Gastroesophageal sphincter (tissue), 4 donors: Measurements from ENCODE around the gene IQSEC1. TPM values are rescaled to one million over a fixed set of nuclear protein-coding genes. Genes with fewer than 3 reads are reported as not detected.

ENCODE experiments used
- ATAC-seq: fragments of 150-250 bp; one replicate; pipeline ENCODE4 v1.9.1; 2016; ENCODE audit warnings: mild to moderate bottlenecking, moderate library complexity
- H3K27ac ChIP-seq, 4 donors: fragments of 200-600 bp; sonication (generic) in 3 of 4; 1 replicate in 3 of 4; 2 replicates in 1 of 4; pipeline ENCODE4 v1.5.1; 2016 to 2019
- H3K27me3 ChIP-seq: fragments of 200-600 bp; sonication (generic); one replicate; pipeline ENCODE4 v1.5.1; 2019
- H3K36me3 ChIP-seq, 2 donors: fragments of 200-600 bp; sonication (generic); one replicate each; pipeline ENCODE4 v1.5.1; 2019; ENCODE audit warnings: control low read depth in 1 of 2
- H3K4me1 ChIP-seq, 3 donors: fragments of 200-600 bp; sonication (generic); 1 replicate in 2 of 3; 2 replicates in 1 of 3; pipeline ENCODE4 v1.5.1; 2016 to 2019; ENCODE audit warnings: control low read depth in 2 of 3
- H3K4me3 ChIP-seq, 2 donors: fragments of 200-600 bp; sonication (generic); one replicate each; pipeline ENCODE4 v1.5.1; 2019; ENCODE audit warnings: mild to moderate bottlenecking in 1 of 2, moderate library complexity in 1 of 2
- H3K9me3 ChIP-seq, 3 donors: fragments of 200-600 bp; sonication (generic); one replicate each; pipeline ENCODE4 v1.5.1; 2017 to 2019; ENCODE audit warnings: control low read depth in 2 of 3
- EP300 ChIP-seq: sonication (generic); formaldehyde crosslinking; IDR thresholded peaks from one replicate; pipeline ENCODE4 v1.6.1; 2017; ENCODE audit warnings: antibody characterized with exemption, mild to moderate bottlenecking
- POLR2A ChIP-seq, 2 donors: fragments of 450-650 bp; IDR thresholded peaks; one replicate each; pipeline ENCODE4 v1.6.1; 2017; ENCODE audit warnings: antibody characterized with exemption in 2 of 2, mild to moderate bottlenecking in 2 of 2, moderate library complexity in 1 of 2
- POLR2AphosphoS5 ChIP-seq: sonication (generic); formaldehyde crosslinking; IDR thresholded peaks from one replicate; pipeline ENCODE4 v1.6.1; 2017; ENCODE audit warnings: antibody characterized with exemption
- WGBS, 2 donors: methylation state at CpG; one replicate each; pipeline ENCODE4 v1.1.5; 2018; ENCODE audit warnings: low coverage in 1 of 2; 5-methylcytosine and 5-hydroxymethylcytosine counted together
- total RNA-seq, 4 donors: library from RNA; depleted of rRNA; stranded (reverse); fragments of >200 nt; gene quantifications; one replicate each; pipeline ENCODE4 v1.1.0, GENCODE V29; 2016
- TF ChIP-seq, protein P1 (sequence below), 4 experiments: fragments of 200-600 bp in 2 of 4; fragments of 450-650 bp in 2 of 4; sonication (generic) in 1 of 4; IDR thresholded peaks; one replicate each; pipeline ENCODE4 v1.5.1; 2017 to 2019; ENCODE audit warnings: antibody characterized with exemption in 4 of 4, mild to moderate bottlenecking in 2 of 4, moderate library complexity in 2 of 4

The IQSEC1 gene
- total RNA-seq, 4 donors from 2014 or later = 49.5 to 104 (median 61.7) TPM

DNA sequence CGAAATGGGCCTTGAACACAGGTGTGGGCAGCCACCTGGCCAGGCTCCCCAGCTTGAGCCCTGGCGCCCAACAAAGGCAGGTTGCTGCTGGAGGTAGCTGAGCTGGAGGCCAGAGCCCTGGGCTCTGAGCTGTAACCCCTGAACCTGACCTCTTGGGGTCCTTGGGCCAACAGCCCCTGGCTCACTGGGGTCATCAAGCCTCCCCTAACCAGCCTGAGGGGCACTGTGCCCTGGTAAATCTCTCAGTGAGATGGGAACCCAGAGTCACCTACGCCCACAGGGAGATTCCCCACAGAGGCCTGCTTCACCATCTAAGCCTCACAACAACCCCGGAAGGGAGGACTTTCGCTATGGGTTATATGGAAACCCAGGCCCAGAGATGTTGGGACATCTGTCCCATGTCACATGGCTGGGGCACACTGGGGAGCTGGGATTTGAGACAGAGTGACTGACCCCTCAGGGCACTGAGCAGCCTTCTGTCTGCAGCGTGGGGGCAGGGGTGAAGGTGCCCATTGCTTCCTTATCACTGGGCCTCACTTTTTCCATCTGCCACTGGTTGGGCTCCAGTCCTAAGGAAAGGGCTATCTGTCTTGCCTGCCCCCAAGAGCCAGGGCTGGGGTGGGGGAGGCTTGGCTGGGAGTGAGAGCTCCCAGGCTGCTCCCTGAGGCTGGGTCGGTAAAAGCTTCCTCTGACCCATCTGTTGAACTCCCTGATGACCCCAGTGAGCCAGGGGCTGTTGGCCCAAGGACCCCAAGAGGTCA, 59.1 kb downstream of the IQSEC1 start:
- Histone ChIP-seq H3K36me3 (no peaks in the 10 kb centered on the region), H3K27ac (peak overlapping the region in 3 of 4 donors; percentile 17 to 79 (median 63)), H3K27me3 (no peaks in the 10 kb centered on the region), H3K4me1 (peaks cover 0 to 48% (median 8%) of the 10 kb centered on the region in 3 donors), H3K4me3 (peak overlapping the region in 1 of 2 donors; percentile 31), H3K9me3 (no peaks in the 10 kb centered on the region)
- no peak for ATAC-seq
- WGBS, 2 donors = 80% methylated on average over 1 of the region's 7 CpGs; no CpG with 5 or more reads in 1 of the 2 donors
- TF ChIP-seq EP300 = no peak
- TF ChIP-seq, protein P1, sequence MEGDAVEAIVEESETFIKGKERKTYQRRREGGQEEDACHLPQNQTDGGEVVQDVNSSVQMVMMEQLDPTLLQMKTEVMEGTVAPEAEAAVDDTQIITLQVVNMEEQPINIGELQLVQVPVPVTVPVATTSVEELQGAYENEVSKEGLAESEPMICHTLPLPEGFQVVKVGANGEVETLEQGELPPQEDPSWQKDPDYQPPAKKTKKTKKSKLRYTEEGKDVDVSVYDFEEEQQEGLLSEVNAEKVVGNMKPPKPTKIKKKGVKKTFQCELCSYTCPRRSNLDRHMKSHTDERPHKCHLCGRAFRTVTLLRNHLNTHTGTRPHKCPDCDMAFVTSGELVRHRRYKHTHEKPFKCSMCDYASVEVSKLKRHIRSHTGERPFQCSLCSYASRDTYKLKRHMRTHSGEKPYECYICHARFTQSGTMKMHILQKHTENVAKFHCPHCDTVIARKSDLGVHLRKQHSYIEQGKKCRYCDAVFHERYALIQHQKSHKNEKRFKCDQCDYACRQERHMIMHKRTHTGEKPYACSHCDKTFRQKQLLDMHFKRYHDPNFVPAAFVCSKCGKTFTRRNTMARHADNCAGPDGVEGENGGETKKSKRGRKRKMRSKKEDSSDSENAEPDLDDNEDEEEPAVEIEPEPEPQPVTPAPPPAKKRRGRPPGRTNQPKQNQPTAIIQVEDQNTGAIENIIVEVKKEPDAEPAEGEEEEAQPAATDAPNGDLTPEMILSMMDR (IDR thresholded peaks at IDR 0.05) = no peak
- no peak for TF ChIP-seq POLR2AphosphoS5
- no peak for TF ChIP-seq POLR2A (IDR thresholded peaks at IDR 0.05)

DNA sequence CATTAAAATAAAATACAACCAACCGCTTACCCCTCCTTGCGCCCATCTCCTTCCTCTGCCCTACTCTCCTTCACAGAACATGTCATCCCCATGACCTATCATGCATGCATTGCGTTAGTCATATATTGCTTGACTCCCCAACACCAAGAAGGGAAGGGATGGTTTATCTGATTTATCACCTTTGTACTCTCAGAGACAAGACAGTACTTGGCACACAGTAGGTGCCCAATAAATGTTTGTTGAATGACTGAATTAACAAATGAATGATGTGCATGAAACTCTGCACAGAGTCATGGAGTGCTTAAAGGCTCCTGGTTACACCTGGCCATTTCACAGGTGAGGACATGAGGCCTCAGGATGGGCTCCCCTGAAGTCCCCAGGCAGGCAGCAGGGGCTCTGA, 59.7 kb downstream of the IQSEC1 start:
- TF ChIP-seq, protein P1 (IDR thresholded peaks at IDR 0.05) = no peak
- no peak for TF ChIP-seq POLR2AphosphoS5
- TF ChIP-seq POLR2A (IDR thresholded peaks at IDR 0.05) = no peak
- peaks cover 0 to 48% (median 11%) of the 10 kb centered on the region in 3 donors for H3K4me1 ChIP-seq
- WGBS, 2 donors = 90 to 93% methylated on average over 3 of the region's 3 CpGs
- H3K9me3 ChIP-seq = no peaks in the 10 kb centered on the region
- peak overlapping the region in 1 of 4 donors; percentile 79 for H3K27ac ChIP-seq
- no peak for ATAC-seq
- H3K36me3 ChIP-seq = no peaks in the 10 kb centered on the region
- no peaks in the 10 kb centered on the region for H3K27me3 ChIP-seq
- H3K4me3 ChIP-seq = no peak overlapping the region

DNA sequence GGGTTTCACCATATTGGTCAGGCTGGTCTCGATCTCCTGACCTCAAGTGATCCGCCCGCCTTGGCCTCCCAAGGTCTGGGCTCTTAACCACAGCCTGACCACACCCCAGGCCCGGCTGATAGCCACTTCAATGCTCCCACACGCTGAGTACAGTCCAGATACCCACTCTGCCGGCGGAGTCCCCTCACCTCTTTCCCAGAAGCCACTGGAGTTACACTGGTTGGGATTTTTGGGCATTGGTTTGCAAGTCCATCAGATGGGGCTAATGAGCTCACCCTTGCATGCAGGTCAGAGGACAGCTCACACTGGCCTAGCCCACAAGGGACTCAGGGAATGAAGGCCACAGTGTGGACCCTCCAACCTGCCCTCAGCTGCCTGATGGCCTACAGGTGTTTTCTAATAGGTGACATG, 60.1 kb downstream of the IQSEC1 start:
- TF ChIP-seq EP300 (no peak), POLR2AphosphoS5 (no peak), POLR2A (IDR thresholded peaks at IDR 0.05) (no peak)
- TF ChIP-seq, protein P1 (IDR thresholded peaks at IDR 0.05) = no peak
- Histone ChIP-seq H3K36me3 (no peaks in the 10 kb centered on the region), H3K27me3 (no peaks in the 10 kb centered on the region), H3K4me1 (peaks cover 0 to 48% (median 7%) of the 10 kb centered on the region in 3 donors), H3K4me3 (no peak overlapping the region), H3K27ac (peak overlapping the region in 1 of 4 donors; percentile 42), H3K9me3 (no peaks in the 10 kb centered on the region)
- WGBS, 2 donors = 83% methylated on average over 7 of the region's 7 CpGs; no CpG with 5 or more reads in 1 of the 2 donors
- no peak for ATAC-seq

- Histone ChIP-seq H3K9me3 (no peaks in the 10 kb centered on the region), H3K4me3 (no peak overlapping the region), H3K27me3 (no peaks in the 10 kb centered on the region), H3K27ac (peak overlapping the region in 3 of 4 donors; percentile 5 to 70 (median 41)), H3K4me1 (peaks cover 0 to 48% (median 10%) of the 10 kb centered on the region in 3 donors), H3K36me3 (no peaks in the 10 kb centered on the region)
- WGBS, 2 donors = 80 to 92% methylated on average over 2 to 5 of the region's 5 CpGs
- ATAC-seq = peak; percentile 75
- no peak for TF ChIP-seq POLR2A (IDR thresholded peaks at IDR 0.05)
- TF ChIP-seq, protein P1 (IDR thresholded peaks at IDR 0.05) = no peak
- TF ChIP-seq EP300 = no peak
- no peak for TF ChIP-seq POLR2AphosphoS5
Observed at GRCh38 chr3:13012221-13012691, 61.0 kb downstream of the IQSEC1 start.
